Measurements from ENCODE around the gene CTU1.

CTU1 gene

GRCh38 chr19:51102991-51103390, 5.2 kb downstream of the CTU1 start:
- no peak for DNase-seq

DNA sequence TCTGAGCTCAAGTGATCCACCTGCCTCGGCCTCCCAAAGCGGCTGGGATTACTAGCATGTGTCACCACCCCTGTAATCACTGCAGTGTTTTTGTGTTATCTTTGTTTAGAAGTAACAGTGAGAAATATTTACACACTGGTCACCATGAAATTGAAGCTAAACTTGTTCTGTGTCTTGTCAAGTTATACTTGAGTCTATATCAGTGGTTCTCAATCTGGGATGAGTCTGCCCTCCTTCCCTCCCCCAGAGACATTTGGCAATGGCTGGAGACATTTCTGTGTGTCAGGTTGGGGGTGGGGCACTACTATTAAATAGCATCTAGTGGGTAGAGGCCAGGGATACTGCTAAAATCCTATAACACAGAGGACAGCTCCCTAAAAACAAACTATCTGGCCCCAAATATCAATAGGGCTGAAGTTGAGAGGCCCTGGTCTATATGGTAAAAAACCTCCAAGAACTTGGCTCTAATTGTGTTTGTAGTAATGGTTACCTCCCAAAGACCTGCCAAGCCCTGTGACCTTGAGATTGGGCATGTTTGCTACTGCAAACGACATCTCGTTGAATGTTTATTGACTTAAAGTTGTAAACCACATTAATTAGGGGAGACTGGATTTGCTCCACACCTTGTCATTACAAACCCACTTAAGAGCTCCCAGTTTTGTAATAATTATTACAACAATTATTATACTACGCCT, 6.9 kb downstream of the CTU1 start:
- no peak for DNase-seq

- no peak for DNase-seq
Measured at GRCh38 chr19:51100601-51101000, 7.6 kb downstream of the CTU1 start.

DNA sequence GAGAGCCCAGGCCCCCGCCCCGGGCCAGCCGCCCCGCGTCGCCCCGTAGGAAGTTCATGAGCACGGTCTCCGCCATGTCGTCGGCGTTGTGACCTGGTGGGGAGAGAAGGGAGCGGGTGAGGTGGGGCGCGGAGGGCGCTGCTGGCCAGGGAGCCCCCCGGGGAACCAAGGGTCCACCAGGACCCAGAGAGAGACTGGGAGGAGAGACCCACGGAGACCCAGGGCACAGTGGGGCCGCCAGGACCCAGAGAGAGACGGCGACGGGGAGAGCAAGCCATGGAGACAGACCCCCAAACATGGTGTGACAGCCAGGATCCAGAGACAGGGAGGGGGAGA, 9.2 kb downstream of the CTU1 start:
- no peak for DNase-seq

- DNase-seq, result peak; percentile 44 to 72
Measured at GRCh38 chr19:51098365-51099046, 9.7 kb downstream of the CTU1 start.

- no peak for DNase-seq
Measured at GRCh38 chr19:51097796-51098195, 10.4 kb downstream of the CTU1 start.

GRCh38 chr19:51097166-51097738, 11.0 kb downstream of the CTU1 start:
- DNase-seq, result peak; percentile 63 to 68

DNA sequence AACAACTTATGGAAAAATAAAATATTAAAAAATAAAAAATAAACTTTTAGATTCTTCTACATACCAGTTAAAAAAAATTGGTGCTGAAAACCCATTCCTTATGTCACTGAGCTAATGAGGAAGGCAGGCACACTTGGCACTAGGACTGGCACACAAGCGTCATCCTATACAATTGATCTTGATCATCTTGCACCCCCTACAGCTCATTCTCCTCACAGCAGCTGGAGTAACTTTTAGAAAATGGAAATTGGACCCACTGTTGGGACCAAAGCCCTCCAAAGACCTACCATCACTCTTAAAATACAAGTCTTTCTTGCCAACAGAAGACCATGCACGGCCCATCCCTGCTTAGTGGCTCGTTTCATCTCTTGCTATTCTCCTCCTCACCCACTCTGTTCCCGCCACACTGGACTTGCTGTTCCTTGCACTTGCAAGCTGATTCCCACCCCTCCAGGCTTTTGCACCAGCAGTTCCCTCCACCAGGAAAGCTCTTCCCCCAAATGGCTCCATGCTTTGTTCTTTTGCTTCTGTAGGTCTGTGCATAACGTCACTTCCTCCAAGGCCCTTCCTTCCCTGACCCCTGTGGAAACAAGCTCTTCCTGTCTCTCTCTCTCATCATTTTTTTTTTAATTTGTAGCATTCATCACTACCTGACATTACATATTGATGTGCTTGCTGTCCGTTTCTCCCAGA, 11.6 kb downstream of the CTU1 start:
- DNase-seq, result no peak

GRCh38 chr19:51094696-51095279, 13.4 kb downstream of the CTU1 start:
- peak in 1 of 2 donors; percentile 24 for DNase-seq

- DNase-seq, result no peak
Measured at GRCh38 chr19:51093510-51094345, 14.5 kb downstream of the CTU1 start.

DNA sequence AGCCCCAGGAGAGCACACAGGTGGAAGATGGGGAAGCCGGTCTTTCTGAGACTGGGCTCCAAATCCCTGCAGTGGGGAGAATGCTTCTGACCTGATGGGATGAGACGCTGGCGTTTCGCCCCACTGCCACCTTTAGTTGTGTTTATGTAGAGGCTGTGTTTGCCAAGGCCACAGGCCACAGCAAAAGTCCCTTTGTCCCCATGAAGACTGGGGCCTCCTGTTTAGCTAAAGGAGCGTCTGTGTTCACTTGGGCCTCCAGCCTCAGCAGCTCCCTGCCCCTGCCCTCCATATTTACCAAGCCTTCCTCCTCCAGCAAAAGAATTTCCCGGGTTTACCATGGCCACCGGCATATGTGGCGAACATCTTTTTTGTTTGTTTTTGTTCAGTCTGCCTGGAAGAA, 15.1 kb downstream of the CTU1 start:
- no peak for DNase-seq

DNA sequence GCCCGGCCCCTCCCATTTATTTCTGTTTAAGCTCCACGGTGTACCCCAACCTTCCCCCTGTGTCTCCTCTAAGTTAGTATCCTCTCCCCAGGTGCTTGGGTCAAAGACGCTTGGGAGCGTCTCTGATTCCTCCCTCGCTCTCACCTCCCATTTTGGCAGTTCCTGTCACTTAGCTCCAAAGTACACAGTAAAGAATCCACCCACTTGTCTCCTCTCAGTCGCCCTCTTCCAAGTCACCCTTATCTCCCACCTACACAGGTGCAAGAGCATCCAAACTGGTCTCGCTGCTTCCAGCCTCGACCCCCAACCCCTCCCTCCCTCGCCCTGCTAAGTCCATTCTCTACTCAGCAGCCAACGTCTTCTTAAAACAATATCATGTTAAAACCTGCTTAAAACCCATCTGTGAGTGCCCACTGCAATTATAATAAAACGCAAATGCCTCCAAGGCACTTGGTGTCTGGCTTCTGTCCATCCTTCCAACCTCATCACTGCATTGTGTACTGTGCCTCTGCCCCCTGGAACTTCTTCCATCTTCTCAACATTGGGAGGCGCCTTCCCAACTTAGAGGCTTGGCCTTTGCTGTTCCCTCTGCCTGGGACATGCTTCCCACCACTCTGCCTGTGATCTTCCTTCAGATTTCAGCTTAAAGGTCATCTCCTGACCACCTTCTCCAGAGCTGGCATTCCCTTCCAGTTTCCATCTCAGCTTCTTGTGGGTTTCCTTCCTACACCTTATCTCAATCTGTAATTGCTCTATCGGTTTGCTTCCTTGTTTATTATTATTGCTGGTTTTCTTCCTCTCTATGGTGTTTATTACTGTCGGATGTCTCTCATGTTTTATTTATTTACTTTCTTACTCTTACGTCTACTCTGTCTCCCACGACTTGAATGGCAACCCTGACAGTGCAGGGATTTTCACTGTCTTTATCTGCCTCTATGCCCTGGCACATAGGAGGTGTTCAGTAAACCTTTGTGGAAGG, 16.0 kb downstream of the CTU1 start:
- DNase-seq, result no peak

GRCh38 chr19:51091126-51091525, 17.1 kb downstream of the CTU1 start:
- DNase-seq, result no peak

DNA sequence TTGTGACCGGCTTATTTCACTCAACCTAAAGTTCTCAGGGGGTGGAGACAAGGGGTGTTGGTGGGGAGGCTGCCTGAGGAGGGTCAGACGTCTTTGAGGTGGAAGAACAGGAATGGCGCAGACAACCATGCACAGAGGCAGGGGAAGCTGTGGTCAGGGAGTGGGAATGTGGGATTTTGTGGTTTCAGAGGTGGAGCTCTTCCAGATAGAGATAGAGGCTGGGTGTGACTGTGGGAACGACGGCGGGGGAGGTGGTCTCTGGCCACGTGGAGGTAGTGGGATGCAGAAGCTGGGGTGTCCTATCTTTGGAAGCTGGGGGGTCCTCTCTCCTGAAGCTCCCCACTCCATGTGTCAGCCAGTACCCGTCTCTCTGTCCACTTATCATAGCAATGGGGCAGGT, 17.7 kb downstream of the CTU1 start:
- no peak for DNase-seq

DNA sequence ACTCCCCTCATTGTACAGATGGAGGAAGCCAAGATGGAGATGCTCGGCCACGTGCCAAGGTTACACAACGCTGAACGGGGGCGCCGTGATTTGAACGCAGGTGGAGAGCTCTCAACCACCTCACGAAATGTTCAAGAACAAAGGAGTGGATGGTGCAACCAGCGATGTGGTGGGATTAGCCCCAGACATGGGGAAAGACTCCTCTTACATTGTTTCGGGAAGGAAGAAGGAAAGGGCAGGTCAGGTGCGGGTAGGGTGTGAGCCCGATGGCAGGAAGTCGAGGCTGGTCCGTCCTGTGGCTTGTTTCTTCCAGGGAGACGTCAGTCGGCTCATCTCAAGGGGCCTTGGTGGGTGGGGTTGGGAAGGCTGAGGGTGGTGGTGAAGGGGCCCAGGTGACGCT, 18.4 kb downstream of the CTU1 start:
- no peak for DNase-seq

DNA sequence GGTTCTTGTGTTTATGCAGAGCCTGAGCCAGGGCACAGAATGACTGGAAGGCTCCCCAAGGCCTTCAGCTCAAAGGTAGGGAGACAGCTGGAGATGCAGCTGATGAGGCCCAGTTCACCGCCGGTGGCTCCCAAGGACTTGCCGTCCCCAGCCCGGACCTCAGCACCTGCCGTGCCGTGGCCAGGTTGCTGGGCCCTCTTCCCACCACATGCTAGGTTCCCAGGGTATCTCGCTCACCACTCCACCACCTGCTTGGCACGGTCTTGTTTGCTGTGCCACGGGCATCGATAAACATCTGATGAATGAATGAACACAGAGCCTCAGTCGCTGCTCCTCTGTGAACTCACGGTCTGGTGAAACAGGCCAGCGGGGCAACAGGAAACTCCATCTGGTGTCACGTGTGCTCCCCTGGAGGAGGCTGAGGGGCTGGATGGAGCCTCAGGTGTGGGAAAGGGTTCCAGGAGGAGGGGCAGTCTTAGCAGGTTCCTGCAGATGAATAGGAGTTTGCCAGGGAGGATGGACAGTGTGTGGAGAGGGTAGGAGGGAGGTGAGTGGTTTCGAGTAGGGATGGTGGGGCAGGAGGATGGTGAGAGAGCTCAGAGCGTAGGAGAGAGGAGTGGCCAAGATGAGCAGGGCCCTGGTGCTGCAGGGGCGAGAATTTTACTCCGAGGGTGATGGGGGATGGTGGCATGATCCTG, 21.9 kb downstream of the CTU1 start:
- DNase-seq, result no peak

GRCh38 chr19:51084505-51084904, 23.7 kb downstream of the CTU1 start:
- DNase-seq, result no peak

DNA sequence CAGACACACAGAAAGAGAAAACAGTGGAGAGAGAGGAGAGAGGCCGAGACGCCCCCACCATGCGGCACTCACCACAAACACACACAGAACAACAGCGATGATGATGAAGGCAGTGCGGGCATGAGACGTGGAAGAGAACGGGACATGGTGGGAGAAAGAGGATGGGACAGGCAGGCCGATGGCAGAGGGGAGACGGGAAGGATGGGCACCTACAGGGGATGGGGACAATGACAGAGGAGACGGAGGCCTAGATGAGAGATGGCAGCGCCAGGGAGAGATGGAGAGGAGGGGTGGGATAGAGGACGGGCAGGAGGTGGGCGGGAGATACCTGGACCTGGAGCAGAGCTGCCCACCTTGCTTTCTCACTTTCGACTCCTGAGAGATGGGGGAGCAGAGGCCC, 24.4 kb downstream of the CTU1 start:
- no peak for DNase-seq

DNA sequence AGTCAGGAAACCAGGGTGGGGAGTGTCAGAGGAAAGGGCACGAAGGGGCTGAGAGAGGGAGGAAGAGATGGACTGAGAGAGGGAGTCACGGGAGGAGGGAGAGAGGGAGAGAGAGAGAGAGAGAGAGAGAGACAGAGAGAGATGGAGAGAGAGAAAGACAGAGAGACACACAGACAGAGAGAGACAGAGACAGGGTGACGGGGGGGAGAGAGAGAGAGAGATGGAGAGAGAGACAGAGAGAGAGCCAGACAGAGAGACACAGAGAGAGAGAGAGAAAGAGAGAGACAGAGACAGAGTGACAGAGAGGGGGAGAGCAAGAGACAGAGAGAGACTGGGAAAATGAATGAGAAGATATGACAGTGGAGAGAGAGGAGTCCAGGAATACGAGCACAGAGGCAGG, 25.0 kb downstream of the CTU1 start:
- no peak for DNase-seq

- DNase-seq, result no peak
Measured at GRCh38 chr19:51082611-51083010, 25.6 kb downstream of the CTU1 start, which contains the start of gene KLK14. KLK14 (minus strand) TSS chr19:51082887; CDS start chr19:51082614, 273 bp downstream.

DNA sequence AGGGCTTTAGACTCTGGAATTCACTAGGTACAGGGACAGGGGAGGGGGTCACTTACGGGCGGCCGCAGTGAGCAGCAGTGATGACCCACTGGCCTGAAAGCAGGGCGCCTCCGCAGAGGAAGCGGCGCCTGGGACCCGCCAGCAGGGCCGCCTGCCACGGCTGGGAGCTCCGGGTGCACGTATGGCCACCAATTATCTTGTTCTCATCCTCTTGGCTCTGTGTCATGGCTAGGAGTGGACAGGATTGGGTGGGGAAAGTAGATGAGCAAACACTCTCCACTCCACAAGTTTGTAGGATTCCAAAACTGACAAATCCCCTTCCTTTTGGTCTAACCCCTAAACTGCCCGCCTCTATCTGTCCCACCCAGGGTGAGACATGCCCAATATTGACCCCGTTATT, 26.7 kb downstream of the CTU1 start:
- no peak for DNase-seq
